Right lung (tissue), 5 donors: Measurements from ENCODE around the gene SUZ12. TPM values are rescaled to one million over a fixed set of nuclear protein-coding genes. Genes with fewer than 3 reads are reported as not detected.
"Not testable (repeated sequence)": the region's sequence is repeated elsewhere in the genome, so short reads cannot be mapped to it uniquely, and the experiment has no call there.

Experiments used
- DNase-seq, 2 donors: peaks; one replicate each; pipeline ENCODE4 v3.0.0-alpha.2; 2013
- polyA plus RNA-seq, 5 donors: library from polyadenylated mRNA; unstranded; fragments of 120-200 nt; gene quantifications; one replicate each; pipeline versions ENCODE4 v1.2.1 to v1.2.3, GENCODE V29; 2013; ENCODE audit warnings: inconsistent platforms in 1 of 5, low replicate concordance in 1 of 5; ENCODE audit not compliant: insufficient read length in 5 of 5, insufficient read depth in 1 of 5

Gene SUZ12
- polyA plus RNA-seq, 5 donors = 31.0 to 51.0 (median 46.4) TPM

DNA sequence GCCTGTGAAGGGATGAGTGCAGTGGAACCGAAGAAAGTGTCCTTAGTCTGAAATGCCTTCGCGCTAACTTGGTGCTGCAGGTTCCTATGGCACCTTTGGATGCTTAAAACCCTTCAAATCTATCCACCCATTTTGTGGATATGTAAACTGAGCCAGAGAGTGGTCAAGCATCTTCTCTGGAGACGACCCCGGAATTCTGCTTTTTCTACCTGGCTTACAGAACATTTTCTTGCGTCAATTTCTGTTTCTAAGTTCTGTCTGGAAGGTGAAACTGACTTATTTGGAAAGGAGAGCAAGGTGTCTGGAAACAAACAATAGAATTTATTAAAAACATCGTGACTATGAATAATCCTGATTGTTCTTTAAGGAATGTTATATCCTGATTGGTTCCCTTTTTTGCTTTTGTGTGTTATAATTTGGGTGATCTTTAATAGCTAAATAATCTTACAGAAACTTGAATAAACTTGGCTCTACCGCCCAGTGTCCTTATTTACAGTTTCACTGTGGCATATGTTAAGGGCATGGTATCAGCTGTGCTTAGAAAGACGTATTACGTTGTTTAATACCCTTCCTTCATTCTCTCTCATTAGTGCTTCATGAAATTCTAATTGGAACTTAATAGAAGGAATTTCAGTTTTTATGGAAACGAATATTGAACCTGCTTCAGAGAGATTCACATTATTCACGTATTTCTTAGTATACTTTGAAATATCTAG is 1.3 kb downstream of the SUZ12 start:
- DNase-seq = not testable (repeated sequence)

DNA sequence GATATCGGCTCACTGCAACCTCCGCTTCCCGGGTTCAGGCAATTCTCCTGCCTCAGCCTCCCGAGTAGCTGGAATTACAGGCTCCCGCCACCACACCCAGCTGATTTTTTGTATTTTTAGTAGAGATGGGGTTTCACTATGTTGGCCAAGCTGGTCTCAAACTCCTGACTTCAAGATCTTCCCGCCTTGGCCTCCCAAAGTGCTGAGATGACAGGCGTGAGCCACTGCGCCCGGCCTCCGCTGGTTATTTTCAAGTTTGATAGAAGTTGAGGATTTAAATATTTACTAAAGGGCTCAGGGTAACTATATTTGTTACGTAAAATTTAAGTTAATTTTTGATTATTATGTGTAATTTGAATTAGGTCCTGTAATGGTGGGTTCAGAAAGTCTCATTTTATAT is 5.1 kb downstream of the SUZ12 start:
- DNase-seq = not testable (repeated sequence)

DNA sequence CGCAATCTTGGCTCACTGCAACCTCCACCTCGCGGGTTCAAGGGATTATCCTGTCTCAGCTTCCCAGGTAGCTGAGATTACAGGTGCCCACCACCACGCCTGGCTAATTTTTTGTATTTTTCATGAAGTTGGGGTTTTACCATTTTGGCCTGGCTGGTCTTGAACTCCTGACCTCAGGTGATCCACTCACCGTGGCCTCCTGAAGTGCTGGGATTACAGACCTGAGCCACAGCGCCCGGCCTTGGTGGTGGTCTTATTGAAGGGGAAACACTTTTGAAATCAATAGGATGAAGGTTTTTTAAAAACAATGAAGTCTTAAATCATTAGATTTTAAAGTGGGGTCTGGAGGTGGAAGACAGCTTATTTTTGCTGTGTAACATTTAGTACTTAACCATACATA is 5.6 kb downstream of the SUZ12 start:
- not testable (repeated sequence) for DNase-seq

DNA sequence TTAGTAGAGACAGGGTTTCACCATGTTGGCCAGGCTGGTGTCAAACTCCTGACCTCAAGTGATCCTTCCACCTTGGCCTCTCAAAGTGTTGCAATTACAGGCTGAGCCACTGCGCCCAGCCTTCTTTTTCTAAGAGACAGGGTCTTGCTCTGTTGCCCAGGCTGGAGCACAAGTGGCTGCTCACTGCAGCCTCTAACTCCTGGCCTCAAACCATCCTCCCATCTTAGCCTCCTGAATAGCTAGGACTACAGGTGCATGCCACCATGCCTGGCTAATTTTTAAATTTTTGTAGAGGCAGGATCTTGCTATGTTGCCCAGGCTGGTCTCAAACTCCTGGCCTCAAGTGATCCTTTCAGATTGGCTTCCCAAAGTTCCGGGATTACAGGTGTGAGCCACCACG is 15.1 kb downstream of the SUZ12 start:
- not testable (repeated sequence) for DNase-seq

DNA sequence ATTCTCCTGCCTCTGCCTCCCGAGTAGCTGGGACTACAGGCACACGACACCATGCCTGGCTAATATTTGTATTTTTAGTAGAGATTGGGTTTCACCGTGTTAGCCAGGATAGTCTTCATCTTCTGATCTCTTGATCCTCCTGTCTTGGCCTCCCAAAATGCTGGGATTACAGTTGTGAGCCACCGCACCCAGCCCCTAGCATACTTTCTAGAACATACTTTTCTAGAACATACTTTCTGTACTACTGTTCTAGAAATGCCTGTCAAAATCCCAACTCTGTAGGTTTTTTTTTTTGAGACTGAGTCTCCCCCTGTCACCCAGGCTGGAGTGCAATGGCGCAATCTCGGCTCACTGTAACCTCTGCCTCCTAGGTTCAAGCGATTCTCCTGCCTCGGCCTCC is 27.3 kb downstream of the SUZ12 start:
- DNase-seq = not testable (repeated sequence)

DNA sequence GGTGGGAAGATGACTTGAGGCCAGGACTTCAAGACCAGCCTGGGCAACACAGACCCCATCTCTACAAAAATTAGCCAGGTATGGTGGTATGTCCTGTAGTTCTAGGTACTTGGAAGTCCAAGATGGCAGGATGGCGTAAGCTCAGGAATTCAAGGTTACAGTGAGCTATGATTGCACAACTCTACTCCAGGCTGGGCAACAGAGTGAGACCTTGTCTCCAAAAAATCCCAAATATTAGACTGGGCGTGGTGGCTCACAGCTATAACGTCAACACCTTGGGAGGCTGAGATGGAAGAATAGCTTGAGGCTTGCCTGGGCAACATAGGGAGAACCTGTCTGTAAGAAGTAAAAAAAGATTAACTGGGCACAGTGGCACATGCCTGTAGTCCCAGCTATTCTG is 30.8 kb downstream of the SUZ12 start:
- no peak for DNase-seq

DNA sequence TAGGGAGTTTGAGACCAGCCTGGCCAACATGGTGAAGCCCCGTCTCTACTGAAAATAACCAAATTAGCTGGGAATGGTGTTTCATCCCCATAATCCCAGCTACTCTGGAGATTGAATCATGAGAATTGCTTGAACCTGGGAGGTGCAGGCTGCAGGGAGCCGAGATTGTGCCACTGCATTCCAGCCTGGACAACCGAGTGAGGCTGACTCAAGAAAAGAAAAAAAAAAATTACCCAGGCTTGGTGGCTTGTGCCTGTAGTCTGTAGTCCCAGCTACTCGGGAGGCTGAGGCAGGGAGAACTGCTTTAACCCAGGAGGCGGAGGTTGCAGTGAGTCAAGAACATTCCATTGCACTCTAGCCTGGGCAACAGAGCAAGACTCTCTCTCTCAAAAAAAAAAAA is 33.6 kb downstream of the SUZ12 start:
- not testable (repeated sequence) for DNase-seq

DNA sequence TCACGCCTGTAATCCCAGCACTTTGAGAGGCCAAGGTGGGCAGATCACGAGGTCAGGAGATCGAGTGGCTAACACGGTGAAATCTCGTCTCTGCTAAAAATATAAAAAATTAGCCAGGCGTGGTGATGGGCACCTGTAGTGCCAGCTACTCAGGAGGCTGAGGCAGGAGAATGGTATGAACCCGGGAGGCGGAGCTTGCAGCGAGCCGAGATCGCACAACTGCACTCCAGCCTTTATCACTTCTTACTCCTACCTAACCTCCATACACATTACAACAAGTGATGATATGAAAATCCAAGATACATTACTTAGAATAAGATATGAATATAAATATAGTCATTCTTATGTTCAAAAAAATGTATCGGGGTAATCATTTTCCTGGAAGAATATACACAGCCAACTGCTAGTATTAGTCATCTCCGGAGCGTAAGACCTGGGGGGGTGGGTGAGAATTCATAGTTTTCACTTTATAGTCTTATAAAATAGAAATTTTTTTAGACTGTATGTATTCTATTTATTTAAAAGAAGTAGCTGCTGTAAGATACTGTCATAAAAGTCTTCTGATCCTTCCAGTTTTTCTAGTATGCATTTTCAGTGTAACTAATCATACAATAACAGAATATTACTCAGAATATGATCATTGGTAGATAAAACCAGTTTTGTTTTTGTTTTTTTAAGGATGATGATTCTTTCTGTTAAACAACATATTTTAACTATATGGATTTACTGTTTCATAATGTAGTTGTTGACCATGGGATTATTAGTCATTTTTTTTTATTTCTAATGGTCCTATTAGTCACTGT is 37.7 kb downstream of the SUZ12 start:
- DNase-seq = not testable (repeated sequence)

DNA sequence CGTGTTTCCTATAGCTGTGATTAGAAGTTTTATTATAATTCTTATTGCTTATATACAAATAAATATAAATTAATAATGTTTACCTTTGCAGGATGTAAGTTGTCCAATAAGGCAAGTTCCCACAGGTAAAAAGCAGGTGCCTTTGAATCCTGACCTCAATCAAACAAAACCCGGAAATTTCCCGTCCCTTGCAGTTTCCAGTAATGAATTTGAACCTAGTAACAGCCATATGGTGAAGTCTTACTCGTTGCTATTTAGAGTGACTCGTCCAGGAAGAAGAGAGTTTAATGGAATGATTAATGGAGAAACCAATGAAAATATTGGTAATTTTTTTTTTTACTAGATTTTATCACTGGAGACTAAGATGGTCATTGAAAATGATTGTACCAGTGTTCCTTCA is 38.6 kb downstream of the SUZ12 start:
- not testable (repeated sequence) for DNase-seq

DNA sequence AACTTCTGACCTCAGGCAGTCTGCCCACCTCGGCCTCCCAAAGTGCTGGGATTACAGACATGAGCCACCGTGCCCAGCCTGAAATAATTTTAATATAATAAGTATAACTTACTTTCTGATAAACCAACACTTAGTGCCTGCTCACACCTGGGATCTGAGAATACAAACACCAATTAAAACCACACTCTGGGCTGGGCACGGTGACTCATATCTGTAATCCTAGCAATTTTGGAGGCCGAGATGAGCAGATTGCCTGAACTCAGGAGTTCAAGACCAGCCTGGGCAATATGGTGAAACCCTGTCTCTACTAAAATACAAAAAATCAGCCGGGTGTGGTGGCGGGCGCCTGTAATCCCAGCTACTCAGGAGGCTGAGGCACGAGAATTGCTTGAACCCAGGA is 55.0 kb downstream of the SUZ12 start:
- not testable (repeated sequence) for DNase-seq

DNA sequence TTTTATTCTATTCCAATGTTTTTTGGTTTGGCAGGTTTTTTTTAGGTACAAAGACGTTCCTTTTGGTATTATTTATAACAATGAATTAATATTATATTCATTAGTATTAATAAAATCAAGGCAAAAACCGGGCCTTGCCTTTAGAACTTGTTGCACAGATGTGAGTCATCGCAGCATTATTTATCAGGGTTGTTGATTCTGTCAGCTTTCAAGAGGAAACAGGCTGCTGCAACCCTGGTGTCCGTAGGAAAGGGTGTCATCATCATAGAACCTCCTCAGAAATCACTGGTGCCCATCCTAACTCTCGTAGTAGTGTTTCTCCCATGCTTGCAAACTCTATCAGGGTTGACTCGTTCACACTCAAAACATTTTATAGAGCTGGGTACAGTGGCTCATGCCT is 60.2 kb downstream of the SUZ12 start:
- no peak for DNase-seq

DNA sequence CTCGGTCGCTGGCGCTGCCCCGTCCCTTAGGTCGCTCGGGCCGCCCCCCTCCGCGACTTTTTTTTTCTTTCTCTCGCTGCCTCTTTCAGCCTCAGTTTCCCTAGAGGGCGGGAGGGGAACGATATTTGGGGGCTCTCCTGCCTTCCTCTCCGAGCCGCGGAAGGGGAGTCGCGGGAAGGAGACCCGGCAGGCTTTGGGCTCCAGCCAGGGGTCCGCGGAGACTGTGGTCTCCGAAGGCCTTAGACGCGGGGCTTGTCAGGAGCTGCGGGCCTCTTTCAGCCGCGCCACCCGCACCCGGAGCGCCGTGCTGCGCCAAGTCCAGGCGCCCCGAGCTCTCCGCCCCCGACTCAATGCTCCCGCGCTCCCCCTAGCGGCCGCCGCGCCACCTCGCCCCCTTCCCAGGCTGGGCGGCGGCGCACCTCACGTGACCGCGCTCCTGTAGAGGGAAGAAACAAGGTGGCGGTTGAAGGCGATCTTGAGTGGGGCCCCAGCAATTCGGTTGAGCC is 70.2 kb downstream of the SUZ12 start, which contains the start of gene LRRC37B:
TSS of gene LRRC37B (plus strand) at position 427 of the 506 bp plus-strand sequence. CDS start 14,010 bp downstream, outside the sequence.
- peak; percentile 81 for DNase-seq

DNA sequence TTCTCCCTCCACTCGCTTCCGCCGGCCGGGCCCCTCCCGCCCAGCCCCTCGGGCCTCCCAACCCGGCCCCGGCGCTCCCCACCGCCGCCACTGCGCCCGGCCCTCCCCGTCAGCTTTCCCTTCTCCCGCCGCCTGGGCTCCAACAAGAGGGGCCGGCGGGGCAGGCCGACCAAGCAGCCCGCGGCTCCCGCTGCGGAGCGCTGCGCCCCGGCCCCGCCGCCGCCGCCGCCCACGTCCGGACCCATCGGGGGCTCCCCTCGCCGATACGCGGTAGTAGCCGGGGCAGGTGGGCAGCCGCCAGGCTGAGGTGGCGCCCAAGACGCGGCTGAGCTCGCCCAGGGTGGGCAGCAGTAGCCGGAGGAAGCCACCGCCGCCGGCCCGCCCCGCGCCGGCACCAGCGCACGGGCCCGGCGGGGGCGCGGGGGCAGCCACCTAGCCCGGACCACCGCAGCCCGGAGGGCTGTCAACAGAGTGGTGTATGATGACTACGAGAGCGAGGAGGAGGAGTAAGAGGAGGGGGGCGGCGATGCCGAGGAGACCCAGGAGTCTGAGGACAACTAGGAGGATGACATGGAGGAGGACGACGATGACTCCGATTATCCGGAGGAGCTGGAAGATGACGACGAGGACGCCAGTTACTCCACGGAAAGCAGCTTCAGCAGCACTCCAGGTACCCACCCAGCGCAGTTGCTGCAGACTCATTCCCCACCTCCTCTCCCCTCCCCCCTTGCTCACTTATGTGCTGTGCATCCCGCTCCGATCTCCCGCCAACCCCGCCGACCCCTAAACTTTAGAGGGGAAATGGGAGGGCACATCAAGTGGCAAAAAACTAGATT is 70.9 kb downstream of the SUZ12 start:
- peak; percentile 20 to 41 for DNase-seq

DNA sequence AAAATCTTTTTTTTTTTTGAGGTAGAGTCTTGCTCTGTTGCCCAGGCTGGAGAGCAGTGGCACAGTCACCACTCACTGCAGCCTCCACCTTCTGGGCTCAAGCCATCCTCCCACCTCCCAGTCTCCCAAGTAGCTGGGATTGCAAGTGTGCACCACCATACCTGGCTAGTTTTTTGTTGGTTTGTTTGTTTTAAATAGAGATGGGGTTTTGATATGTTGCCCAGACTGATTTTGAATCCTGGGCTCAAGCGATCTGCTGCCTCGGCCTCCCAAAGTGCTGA is 72.4 kb downstream of the SUZ12 start:
- no peak for DNase-seq

DNA sequence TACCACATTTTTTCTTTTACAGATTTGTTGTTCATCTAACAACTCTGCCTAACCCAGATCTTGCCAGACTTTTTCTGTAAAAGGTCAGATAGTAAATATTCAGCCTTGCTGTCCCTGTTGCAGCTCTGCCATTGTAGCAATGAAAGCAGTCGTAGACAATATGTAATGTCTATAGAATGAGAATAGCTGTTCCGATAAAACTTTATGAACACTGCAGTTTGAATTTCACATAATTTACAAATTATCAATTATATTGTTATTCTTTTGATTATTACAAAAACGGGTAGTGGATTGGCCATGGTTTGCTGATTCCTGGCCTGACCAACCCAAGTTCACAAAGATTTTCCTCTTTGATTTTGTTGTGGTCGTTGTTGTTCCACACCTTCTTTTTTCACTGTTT is 73.3 kb downstream of the SUZ12 start:
- no peak for DNase-seq

DNA sequence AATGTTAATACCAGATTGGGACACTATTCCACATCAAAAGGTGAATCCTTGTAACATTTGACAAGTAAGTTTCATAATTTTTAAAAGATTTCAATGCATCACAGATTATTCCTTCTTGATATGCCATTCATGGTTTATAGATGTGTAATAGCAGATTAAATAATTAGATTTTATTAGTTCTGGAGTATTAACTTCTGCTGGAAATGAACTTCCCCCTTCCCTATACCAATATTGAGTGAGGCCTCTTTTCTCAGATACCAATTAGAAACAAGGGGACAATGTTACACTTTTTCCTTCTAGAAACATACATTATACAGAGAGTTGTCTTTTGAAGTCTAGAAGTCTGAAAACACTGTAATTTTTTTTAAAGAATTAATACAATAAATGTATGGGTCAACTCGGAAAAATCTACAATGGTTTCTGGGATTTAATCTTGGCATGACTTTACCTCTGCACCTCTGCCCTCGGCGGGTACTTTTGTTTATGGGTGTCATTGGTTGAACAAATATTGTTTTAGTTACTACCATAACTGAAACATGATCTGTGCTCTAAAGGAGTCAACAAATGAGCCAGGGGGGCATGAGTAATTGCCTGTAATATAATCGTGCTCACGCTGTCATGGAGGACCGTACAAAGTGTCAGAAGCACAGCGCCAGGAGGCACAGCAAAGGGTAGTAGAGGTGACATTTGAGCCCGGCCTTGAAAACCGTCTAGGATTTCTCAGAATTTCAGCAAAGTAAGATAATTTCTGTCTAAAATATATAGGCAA is 78.6 kb downstream of the SUZ12 start:
- DNase-seq = no peak

DNA sequence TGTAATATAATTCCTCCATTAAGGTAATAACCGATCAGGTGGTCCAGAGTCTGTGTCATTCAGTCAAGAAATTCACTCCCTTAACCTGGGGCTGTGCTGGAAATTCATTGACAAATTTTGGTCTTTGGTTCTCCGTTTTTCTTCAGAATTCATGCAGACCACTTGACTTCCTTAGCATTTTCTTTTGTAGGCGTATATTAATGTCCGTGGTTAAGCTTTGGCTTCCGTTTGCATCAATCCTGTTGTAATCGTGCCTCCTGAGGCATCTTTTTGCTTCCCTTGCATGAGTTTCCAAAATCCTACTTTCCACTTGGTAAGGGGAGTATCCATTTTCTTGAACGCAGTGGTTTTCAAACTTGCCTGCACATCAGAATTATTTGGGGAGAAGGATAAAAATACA is 79.4 kb downstream of the SUZ12 start:
- no peak for DNase-seq

DNA sequence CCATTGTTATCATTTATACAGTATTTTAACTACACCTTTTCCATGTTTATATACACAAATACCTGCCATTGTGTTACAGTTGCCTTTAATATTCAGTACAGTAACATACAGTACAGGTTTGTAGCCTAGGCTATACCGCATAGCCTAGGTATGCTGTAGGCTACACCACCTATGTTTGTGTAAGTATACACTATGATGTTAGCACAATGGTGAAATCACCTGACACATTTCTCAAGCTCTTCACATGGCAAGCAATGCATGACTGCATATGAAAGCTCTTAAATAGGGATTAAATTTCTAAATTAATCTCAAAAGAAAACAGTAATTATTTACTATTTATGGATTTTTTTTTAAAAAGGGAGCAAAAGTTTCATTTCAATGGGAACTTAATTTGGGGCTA is 82.4 kb downstream of the SUZ12 start:
- DNase-seq = no peak

DNA sequence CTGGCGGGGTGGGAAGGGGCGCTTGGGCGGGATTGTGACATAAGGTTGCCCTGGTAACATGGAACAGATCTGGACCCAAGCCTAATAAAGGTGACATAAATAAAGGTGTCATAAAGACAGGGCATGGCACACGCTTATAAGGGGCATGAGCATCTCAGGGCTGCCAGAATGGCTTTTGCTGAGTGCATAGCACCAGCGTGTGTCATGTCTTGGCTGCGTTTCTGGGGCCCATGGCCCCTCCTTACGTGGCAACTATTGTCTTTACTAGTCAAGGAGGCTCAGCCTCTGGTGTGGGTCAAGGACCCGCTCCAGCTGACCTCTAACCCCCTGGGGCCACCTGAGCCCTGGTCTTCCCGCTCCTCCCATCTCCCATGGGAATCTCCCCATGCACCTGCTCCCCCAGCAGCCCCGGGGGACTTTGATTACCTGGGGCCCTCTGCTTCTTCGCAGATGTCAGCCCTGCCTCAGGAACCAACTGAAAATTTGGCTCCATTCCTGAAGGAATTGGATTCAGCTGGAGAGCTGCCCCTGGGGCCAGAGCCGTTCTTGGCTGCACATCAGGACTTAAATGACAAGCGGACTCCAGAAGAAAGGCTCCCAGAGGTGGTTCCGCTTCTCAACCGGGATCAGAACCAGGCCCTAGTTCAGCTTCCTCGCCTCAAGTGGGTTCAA is 84.3 kb downstream of the SUZ12 start:
- no peak for DNase-seq

DNA sequence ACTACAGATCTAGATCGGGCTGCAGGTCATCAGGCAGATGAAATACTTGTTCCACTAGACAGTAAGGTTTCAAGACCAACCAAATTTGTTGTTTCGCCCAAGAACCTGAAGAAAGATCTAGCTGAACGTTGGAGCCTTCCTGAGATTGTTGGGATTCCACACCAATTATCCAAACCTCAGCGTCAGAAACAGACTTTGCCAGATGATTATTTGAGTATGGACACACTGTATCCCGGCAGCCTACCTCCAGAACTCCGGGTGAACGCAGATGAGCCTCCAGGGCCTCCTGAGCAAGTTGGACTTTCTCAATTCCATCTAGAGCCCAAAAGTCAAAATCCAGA is 84.8 kb downstream of the SUZ12 start:
- DNase-seq = no peak

DNA sequence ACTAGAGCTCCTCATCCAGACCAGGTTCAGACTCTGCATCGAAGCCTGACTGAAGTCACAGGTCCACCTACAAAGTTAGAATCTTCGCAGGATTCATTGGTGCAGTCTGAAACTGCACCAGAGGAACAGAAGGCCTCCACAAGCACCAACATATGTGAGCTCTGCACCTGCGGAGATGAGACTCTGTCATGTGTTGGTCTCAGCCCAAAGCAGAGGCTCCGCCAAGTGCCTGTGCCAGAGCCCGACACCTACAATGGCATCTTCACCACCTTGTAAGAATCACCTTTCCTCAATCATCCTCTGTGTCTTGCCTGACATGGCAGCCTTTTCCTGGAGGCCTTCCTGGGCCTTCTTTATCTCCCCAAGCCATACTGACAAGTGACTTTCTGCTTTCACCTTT is 85.7 kb downstream of the SUZ12 start:
- not testable (repeated sequence) for DNase-seq
